Measurements from ENCODE around the gene INPP5D.

INPP5D gene

DNA sequence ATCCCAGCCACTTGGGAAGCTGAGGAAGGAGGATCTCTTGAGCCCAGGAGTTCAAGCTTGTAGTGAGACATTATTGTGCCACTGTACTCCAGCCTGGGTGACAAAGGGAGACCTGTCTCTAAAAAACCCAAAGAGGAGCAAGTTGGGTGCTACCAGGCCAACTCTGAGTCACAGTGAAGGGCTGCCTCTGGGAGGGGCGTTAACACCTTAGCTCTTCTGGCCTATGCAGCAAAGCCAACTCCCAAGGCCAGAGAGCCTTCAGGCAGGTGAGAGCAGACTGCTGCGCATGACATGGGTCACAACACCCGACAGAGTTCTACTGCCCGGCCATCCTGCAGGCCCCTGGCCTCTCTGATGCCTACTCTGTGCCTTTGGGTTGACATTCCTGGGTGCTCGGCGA, 158.7 kb downstream of the INPP5D start:
- H3K36me3 ChIP-seq, result no peaks in the 10 kb centered on the region

DNA sequence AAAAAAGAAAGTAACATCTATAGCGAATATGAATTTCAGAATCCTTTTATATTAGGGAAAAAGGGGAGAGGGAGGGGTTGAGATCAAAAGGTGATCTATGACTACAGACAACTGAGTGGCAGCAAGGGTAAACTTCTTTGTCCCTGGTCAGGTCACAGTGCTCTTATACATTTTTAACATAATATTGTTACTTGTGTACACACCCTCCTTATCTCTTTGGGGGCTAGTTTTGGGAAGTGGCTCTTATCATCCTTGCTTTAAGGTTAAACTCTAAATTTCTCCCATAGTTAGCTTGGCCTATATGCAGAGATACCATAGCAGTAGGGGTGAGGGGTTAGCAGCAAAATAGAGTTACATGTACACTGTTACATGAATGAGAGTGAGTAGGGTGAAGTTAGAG, 159.7 kb downstream of the INPP5D start:
- Histone ChIP-seq H3K4me3 (no peak overlapping the region), H3K27me3 (no peaks in the 10 kb centered on the region), H3K4me1 (no peaks in the 10 kb centered on the region), H4K20me1 (no peaks in the 10 kb centered on the region), H3K9me3 (no peaks in the 10 kb centered on the region), H3K27ac (no peak overlapping the region), H3K36me3 (no peaks in the 10 kb centered on the region), H3K4me2 (no peak overlapping the region), H3K9ac (no peak overlapping the region)
- no peak for TF ChIP-seq Cebpa-rat (IDR thresholded peaks at IDR 0.05)

More for the DNA sequence above, 158.7 kb downstream of the INPP5D start:
- H3K27ac ChIP-seq, result no peak overlapping the region
- H3K4me1 ChIP-seq, result no peaks in the 10 kb centered on the region
- H3K4me2 ChIP-seq, result no peak overlapping the region
- H3K4me3 ChIP-seq, result no peak overlapping the region
- H4K20me1 ChIP-seq, result no peaks in the 10 kb centered on the region
- no peaks in the 10 kb centered on the region for H3K27me3 ChIP-seq
- H3K9ac ChIP-seq, result no peak overlapping the region
- H3K9me3 ChIP-seq, result no peaks in the 10 kb centered on the region
- TF ChIP-seq Cebpa-rat (IDR thresholded peaks at IDR 0.05), result no peak

DNA sequence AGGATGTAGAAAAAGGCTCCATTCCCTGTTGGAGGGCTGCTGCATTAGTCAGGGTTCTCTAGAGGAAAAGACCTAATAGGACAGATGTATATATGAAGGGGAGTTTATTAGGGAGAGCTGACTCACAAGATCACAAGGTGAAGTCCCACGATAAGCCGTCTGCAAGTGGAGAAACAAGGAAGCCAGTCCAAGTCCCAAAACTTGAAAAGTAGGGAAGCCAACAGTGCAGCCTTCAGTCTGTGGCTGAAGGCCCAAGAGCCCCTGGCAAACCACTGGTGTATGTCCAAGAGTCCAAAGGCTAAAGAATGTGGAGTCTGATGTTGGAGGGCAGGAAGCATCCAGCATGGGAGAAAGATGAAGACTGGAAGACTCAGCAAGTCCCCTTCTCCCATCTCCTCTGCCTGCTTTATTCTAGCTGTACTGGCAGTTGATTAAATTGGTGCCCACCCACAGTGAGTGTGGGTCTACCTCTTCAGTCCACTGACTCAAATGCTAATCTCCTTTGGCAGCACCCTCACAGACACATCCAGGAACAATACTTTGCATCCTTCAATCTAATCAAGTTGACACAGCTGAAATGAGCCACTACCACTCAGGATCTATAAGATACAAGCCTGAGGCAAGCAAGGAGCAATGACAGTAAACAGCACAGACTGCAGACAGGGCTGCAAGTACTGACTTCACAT, 161.4 kb downstream of the INPP5D start:
- Histone ChIP-seq H3K4me2 (no peak overlapping the region), H3K27me3 (no peaks in the 10 kb centered on the region)

DNA sequence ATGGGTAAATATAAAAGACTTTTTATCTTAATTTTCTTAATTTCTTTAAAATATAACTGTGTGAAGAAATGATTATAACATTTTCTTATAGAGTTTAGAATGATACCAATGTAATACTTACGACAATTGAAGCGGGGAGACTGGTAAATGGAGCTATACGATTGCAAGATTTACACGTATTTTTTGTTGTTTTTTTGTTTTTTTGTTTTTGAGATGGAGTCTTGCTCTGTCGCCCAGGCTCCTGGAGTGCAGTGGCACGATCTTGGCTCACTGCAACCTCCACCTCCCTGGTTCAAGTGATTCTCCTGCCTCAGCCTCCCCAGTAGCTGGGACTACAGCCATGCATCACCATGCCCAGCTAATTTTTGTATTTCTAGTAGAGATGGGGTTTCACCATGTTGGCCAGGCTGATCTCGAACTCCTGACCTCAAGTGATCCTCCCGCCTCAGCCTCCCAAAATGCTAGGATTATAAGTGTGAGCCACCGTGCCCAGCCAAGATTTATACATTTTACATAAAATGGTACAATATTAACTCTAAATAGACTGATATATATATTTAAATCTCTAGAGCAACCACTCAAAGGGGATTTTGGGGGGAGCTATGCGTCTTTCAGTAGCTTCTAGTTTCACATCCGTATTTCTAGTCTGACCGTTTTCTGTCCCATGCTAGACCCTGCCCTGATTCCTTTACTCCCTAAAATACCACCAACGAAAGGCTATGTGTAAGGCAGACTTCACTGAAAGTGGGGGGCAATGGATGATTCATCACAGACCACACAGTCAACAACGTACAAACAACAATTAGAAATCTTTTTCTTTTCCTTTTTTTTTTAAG, 163.1 kb downstream of the INPP5D start:
- TF ChIP-seq Cebpa-rat (IDR thresholded peaks at IDR 0.05), result no peak
- Histone ChIP-seq H3K4me2 (no peak overlapping the region), H3K9ac (no peak overlapping the region), H3K9me3 (no peaks in the 10 kb centered on the region), H3K27ac (no peak overlapping the region), H3K4me1 (no peaks in the 10 kb centered on the region), H3K27me3 (no peaks in the 10 kb centered on the region), H3K36me3 (no peaks in the 10 kb centered on the region), H3K4me3 (no peak overlapping the region), H4K20me1 (no peaks in the 10 kb centered on the region)

More for the DNA sequence above, 161.4 kb downstream of the INPP5D start:
- Histone ChIP-seq H3K9me3 (no peaks in the 10 kb centered on the region), H4K20me1 (no peaks in the 10 kb centered on the region), H3K4me1 (no peaks in the 10 kb centered on the region), H3K9ac (no peak overlapping the region), H3K27ac (no peak overlapping the region), H3K36me3 (no peaks in the 10 kb centered on the region), H3K4me3 (no peak overlapping the region)
- TF ChIP-seq Cebpa-rat (IDR thresholded peaks at IDR 0.05), result no peak

DNA sequence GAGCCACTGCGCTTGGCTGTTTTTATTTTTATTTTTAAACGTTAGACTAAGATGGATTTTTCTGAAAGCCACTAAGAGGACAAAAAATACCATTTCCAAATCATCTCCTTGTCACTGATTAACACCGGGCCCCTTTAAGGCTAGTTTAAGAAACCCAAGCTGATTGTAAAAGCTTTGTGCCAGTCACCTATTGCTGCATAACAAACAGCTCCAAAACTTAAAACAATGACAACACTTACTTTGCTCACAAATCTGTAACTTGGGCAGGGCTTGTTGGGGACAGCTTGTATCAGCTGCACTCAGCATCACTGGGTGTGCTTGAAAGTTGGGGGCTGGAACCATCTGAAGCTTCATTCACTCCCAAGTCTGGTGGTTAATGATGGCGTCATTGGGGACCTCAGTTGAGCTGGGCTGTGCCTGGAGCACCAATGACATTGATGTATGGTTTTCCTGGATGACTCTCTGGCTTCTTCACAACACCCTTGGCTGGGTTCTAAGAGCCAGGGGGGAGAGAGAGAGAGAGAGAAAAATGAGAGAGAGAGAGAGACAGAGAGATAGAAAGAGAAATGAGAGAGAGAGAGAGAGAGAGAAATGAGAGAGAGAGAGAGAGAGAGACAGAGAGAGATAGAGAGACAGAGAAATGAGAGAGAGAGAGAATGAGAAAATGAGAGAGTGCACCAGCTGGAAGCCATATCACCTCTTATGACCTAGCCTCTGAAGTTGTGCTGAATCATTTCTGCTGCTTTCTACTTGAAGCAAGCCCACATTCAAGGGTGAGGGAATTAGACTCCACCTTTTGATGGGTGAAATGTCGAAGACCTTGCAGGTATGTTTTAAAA, 165.3 kb downstream of the INPP5D start:
- Histone ChIP-seq H4K20me1 (no peaks in the 10 kb centered on the region), H3K4me1 (no peaks in the 10 kb centered on the region), H3K27me3 (no peaks in the 10 kb centered on the region), H3K4me3 (no peak overlapping the region), H3K36me3 (no peaks in the 10 kb centered on the region), H3K27ac (no peak overlapping the region), H3K9ac (no peak overlapping the region), H3K9me3 (no peaks in the 10 kb centered on the region), H3K4me2 (no peak overlapping the region)
- TF ChIP-seq Cebpa-rat (IDR thresholded peaks at IDR 0.05), result no peak

DNA sequence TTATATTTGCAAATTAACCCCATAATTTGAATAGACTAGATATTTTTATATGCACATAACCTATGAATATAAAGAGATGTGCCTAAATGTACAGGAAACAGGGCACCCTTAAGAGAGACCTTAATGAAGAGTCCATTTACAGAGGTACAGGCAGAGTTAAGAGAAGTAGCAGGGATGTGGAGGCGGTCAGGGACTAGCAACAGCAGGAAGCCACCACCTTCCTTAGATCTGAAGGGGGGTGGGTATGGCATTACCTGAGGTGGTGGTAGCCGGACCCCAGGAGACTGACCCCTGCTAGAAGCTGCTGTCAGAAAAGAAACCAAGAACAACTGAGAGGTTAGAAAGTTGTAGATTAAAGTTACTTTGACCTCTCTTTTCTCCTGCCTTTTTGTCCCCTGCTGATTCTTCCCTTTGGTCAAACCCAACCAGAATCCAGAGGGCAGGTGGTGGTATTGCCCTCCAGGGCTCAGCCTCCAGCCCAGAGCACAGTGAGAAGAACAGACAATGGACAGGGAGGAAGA, 166.4 kb downstream of the INPP5D start:
- Histone ChIP-seq H3K4me2 (no peak overlapping the region), H3K36me3 (no peaks in the 10 kb centered on the region), H3K9me3 (no peaks in the 10 kb centered on the region), H3K9ac (no peak overlapping the region), H3K4me3 (no peak overlapping the region), H3K27ac (no peak overlapping the region), H3K27me3 (no peaks in the 10 kb centered on the region), H3K4me1 (no peaks in the 10 kb centered on the region), H4K20me1 (no peaks in the 10 kb centered on the region)
- no peak for TF ChIP-seq Cebpa-rat (IDR thresholded peaks at IDR 0.05)

DNA sequence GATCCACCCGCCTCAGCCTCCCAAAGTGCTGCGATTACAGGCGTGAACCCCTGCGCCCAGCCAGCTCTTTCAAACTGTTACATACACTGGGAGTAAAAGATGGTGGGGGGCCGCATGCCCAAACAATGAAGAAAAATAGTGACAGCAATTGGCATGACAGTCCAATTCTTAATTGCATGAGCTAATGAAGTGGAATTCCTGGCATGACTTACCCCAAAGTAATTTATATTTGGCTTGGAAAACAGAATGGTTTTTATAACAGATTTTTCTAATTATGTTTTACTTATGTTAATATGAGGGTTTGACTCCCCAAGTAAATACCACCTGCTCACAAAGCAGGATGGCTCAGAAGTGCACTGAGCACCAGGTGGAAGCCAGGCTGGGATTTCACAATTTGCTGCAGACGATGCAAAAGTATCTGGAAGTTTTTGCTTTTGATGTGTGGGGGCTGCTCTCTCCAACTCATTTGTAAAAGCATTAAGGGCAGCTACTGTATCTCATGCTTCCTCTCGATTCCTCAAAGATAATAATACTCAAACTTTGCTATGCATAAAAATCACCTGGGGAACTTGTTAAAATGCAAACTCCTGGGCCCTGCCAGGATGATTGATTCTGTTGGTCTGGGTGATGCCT, 167.3 kb downstream of the INPP5D start:
- no peak for TF ChIP-seq Cebpa-rat (IDR thresholded peaks at IDR 0.05)
- H3K4me1 ChIP-seq, result no peaks in the 10 kb centered on the region
- no peaks in the 10 kb centered on the region for H3K9me3 ChIP-seq
- H3K4me3 ChIP-seq, result no peak overlapping the region
- no peak overlapping the region for H3K27ac ChIP-seq
- H3K36me3 ChIP-seq, result no peaks in the 10 kb centered on the region
- H3K27me3 ChIP-seq, result no peaks in the 10 kb centered on the region
- H3K4me2 ChIP-seq, result no peak overlapping the region
- no peaks in the 10 kb centered on the region for H4K20me1 ChIP-seq
- H3K9ac ChIP-seq, result no peak overlapping the region

DNA sequence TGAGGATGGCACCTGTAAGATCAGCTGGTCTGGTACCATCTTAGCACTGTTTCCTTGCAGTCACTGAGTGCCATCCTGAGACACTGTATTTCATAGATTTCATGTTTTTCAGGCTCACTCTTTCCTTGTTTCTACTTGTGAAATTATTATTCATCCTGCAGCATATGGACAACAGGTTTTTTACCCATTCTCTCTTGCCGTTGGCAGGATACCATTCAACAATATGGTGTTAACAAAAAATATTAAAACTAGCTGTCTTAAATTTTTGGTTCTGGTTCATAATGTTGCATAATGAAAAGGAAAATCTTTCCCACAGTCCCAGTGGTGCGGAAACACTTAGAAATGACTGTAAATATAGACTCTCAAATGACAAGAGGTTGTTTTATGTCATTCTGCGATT, 168.2 kb downstream of the INPP5D start:
- no peak for TF ChIP-seq Cebpa-rat (IDR thresholded peaks at IDR 0.05)
- no peaks in the 10 kb centered on the region for H3K9me3 ChIP-seq
- H3K27ac ChIP-seq, result no peak overlapping the region
- no peak overlapping the region for H3K4me3 ChIP-seq
- no peaks in the 10 kb centered on the region for H3K27me3 ChIP-seq
- H3K9ac ChIP-seq, result no peak overlapping the region
- no peaks in the 10 kb centered on the region for H3K36me3 ChIP-seq
- H4K20me1 ChIP-seq, result no peaks in the 10 kb centered on the region
- H3K4me2 ChIP-seq, result no peak overlapping the region
- H3K4me1 ChIP-seq, result no peaks in the 10 kb centered on the region

DNA sequence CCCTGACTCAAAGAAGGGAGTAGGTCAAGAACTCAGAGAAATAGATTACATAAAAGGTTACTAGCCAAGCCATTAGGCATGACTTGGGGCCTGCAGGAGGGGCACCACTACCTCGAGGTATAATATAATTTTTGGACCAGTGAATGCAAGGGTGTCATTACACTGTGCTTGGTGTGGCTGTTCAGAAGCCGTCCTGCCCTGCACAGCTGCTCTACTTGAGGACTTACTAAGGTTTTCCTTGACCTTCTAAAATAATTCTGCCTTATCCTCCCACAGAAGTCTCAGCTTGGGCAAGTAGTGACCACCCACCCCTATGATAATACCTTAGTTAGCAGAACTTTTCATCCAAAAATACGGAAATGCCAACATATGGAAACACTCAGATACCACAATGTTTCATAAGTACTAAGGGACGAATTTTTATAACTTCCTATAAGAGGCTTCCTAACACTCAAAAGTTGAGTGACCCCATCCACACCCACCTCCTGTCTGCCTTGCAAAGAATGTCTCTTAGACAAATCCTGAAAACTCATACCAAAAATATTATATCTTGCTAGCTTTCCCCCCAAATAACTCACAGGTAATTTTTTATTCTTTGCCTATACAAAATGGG, 173.6 kb downstream of the INPP5D start:
- Histone ChIP-seq H3K9me3 (no peaks in the 10 kb centered on the region), H3K27me3 (no peaks in the 10 kb centered on the region), H3K4me3 (no peak overlapping the region), H3K4me2 (no peak overlapping the region), H3K36me3 (no peaks in the 10 kb centered on the region), H3K4me1 (no peaks in the 10 kb centered on the region), H3K9ac (no peak overlapping the region), H4K20me1 (no peaks in the 10 kb centered on the region), H3K27ac (no peak overlapping the region)
- no peak for TF ChIP-seq Cebpa-rat (IDR thresholded peaks at IDR 0.05)
